Lower leg skin (tissue), 3 donors: ENCODE measurements around the gene BRD7.

ENCODE experiments used
- CTCF ChIP-seq, 3 donors: fragments of 450-650 bp; IDR thresholded peaks; one replicate each; pipeline ENCODE4 v1.5.1; 2016; ENCODE audit warnings: antibody characterized with exemption in 3 of 3, mild to moderate bottlenecking in 3 of 3, moderate library complexity in 2 of 3
- POLR2A ChIP-seq, 2 donors: fragments of 450-650 bp; IDR thresholded peaks; one replicate each; pipeline ENCODE4 v1.6.1; 2016 to 2017; ENCODE audit warnings: antibody characterized with exemption in 2 of 2, mild to moderate bottlenecking in 1 of 2, moderate library complexity in 1 of 2

GRCh38 chr16:50416388-50416787, 47.6 kb upstream of the BRD7 start:
- TF ChIP-seq CTCF (IDR thresholded peaks at IDR 0.05) (no peak), POLR2A (IDR thresholded peaks at IDR 0.05) (no peak)
